ENCODE results near the gene ARHGAP25.

The ARHGAP25 gene

DNA sequence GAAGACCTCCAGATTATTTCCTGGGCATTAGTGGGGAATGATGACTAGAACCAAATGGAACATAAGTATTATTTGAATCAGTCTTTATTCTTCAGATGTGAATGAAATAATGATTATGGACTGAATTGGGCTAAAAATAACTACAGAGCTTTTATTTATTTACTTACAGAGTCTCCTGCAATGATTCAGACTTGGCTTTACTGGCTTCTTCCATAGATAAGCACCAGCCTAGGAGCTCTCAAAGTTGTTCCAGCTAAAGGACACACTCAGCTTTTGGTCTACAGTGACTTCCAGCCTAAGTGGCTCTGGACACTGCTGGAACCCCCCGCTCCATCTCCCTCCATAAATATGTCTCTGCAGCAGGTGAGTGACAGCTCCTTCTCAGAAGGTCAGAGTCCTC is 24.3 kb upstream of the ARHGAP25 start:
- TF ChIP-seq EP300 (IDR thresholded peaks at IDR 0.05; ENCODE audit: borderline replicate concordance) (no peak), TEAD4 (IDR thresholded peaks at IDR 0.05) (no peak), YY1 (IDR thresholded peaks at IDR 0.05; ENCODE audit: low read depth) (no peak), ZBTB7A (IDR thresholded peaks at IDR 0.05; ENCODE audit: low read depth) (no peak), TAF1 (IDR thresholded peaks at IDR 0.05; ENCODE audit: low read depth) (no peak), CEBPB (IDR thresholded peaks at IDR 0.05) (no peak), RAD21 (IDR thresholded peaks at IDR 0.05; ENCODE audit: low read depth) (no peak), FOXM1 (IDR thresholded peaks at IDR 0.05; ENCODE audit: borderline replicate concordance, low read depth) (no peak), TCF12 (IDR thresholded peaks at IDR 0.05; ENCODE audit: low read depth) (no peak), CREB1 (IDR thresholded peaks at IDR 0.05; ENCODE audit: low read depth) (no peak), NFIC (IDR thresholded peaks at IDR 0.05) (no peak), EGR1 (IDR thresholded peaks at IDR 0.05) (no peak)
- TF ChIP-seq, protein P1, sequence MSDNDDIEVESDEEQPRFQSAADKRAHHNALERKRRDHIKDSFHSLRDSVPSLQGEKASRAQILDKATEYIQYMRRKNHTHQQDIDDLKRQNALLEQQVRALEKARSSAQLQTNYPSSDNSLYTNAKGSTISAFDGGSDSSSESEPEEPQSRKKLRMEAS (IDR thresholded peaks at IDR 0.05): no peak
- TF ChIP-seq, protein P2, sequence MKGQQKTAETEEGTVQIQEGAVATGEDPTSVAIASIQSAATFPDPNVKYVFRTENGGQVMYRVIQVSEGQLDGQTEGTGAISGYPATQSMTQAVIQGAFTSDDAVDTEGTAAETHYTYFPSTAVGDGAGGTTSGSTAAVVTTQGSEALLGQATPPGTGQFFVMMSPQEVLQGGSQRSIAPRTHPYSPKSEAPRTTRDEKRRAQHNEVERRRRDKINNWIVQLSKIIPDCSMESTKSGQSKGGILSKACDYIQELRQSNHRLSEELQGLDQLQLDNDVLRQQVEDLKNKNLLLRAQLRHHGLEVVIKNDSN (IDR thresholded peaks at IDR 0.05): no peak

DNA sequence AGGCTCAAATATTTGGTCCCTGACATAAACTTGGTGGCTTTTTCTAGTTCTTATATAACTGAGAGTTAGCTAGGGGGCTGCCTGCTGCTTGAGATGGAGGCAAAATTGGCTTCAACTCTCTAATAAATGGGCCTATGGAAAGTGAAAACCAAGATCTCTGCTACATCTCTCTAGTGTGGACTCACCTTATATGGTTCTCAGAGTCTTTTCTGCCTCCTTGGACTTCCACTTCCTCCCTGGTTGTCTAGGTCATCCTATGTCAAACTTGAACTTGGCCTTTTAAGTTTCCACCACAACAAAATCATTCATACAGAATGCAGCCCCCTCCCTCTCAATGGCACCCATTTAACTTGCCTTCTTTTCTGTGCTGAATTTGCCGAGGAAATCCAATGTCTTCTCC is 23.9 kb upstream of the ARHGAP25 start:
- TF ChIP-seq NFIC (IDR thresholded peaks at IDR 0.05) (no peak), TCF12 (IDR thresholded peaks at IDR 0.05; ENCODE audit: low read depth) (no peak), YY1 (IDR thresholded peaks at IDR 0.05; ENCODE audit: low read depth) (no peak), FOXM1 (IDR thresholded peaks at IDR 0.05; ENCODE audit: borderline replicate concordance, low read depth) (no peak), RAD21 (IDR thresholded peaks at IDR 0.05; ENCODE audit: low read depth) (no peak), ZBTB7A (IDR thresholded peaks at IDR 0.05; ENCODE audit: low read depth) (no peak), TEAD4 (IDR thresholded peaks at IDR 0.05) (no peak), CEBPB (IDR thresholded peaks at IDR 0.05) (no peak), CREB1 (IDR thresholded peaks at IDR 0.05; ENCODE audit: low read depth) (no peak), TAF1 (IDR thresholded peaks at IDR 0.05; ENCODE audit: low read depth) (no peak), EGR1 (IDR thresholded peaks at IDR 0.05) (no peak), EP300 (IDR thresholded peaks at IDR 0.05; ENCODE audit: borderline replicate concordance) (no peak)
- TF ChIP-seq, protein P1 (IDR thresholded peaks at IDR 0.05): no peak
- TF ChIP-seq, protein P2 (IDR thresholded peaks at IDR 0.05): no peak
- TF ChIP-seq, protein P3, sequence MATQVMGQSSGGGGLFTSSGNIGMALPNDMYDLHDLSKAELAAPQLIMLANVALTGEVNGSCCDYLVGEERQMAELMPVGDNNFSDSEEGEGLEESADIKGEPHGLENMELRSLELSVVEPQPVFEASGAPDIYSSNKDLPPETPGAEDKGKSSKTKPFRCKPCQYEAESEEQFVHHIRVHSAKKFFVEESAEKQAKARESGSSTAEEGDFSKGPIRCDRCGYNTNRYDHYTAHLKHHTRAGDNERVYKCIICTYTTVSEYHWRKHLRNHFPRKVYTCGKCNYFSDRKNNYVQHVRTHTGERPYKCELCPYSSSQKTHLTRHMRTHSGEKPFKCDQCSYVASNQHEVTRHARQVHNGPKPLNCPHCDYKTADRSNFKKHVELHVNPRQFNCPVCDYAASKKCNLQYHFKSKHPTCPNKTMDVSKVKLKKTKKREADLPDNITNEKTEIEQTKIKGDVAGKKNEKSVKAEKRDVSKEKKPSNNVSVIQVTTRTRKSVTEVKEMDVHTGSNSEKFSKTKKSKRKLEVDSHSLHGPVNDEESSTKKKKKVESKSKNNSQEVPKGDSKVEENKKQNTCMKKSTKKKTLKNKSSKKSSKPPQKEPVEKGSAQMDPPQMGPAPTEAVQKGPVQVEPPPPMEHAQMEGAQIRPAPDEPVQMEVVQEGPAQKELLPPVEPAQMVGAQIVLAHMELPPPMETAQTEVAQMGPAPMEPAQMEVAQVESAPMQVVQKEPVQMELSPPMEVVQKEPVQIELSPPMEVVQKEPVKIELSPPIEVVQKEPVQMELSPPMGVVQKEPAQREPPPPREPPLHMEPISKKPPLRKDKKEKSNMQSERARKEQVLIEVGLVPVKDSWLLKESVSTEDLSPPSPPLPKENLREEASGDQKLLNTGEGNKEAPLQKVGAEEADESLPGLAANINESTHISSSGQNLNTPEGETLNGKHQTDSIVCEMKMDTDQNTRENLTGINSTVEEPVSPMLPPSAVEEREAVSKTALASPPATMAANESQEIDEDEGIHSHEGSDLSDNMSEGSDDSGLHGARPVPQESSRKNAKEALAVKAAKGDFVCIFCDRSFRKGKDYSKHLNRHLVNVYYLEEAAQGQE (IDR thresholded peaks at IDR 0.05; ENCODE audit: low read depth): no peak

DNA sequence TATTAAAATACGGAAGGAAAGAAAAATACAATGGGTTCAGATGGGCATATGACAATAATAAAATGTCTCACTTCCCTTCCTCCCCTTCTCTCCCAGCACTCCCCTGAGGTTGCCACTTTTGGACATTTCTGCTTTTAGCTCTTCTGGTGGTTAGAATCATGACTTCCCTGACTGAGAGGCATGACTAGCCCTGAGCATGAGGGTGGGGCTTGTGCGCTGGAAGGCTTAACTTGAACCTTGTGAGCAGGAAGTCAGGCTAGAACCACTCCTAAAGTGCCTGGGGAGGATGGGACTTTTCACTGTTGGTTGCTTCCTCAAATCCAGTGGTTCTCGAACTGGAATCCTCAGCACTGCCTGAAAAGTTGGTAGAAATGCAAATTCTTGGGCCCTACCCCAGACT is 19.7 kb upstream of the ARHGAP25 start:
- TF ChIP-seq CREB1 (IDR thresholded peaks at IDR 0.05; ENCODE audit: low read depth) (no peak), EGR1 (IDR thresholded peaks at IDR 0.05) (no peak)

DNA sequence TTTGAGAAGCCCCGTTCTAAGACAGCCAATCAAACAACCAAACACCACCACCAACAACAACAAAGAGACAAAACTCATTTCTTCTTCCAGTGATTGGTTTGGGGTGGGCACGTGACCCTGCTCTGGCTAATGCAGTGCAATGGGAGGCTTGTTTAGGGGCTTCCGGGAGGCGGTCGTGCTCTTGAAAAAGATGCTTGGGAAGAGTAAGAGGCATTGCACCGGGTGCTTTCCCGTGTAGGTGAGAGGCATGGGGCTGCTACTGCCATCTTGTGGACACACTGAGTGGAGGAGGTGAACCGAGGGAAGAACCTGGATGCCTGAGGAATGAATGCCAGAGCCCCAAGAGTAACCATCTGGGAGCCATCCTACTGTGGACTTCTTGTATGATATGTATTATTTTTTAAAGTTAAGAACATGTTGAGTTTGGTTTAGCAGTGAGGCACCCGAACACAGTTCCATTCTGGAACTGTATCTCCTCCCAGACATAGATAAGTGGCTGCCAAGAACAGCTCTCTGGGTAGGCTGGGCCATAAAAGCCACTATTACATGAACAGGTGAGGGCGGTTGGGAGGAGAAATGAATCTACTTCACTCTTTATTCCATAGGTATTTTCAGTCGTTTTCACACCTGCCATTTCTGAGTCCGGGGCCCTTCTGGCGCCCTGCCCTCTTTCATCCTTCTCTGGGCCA is 19.1 kb upstream of the ARHGAP25 start:
- TF ChIP-seq CEBPB (IDR thresholded peaks at IDR 0.05) (no peak), EP300 (IDR thresholded peaks at IDR 0.05; ENCODE audit: borderline replicate concordance) (no peak), CREB1 (IDR thresholded peaks at IDR 0.05; ENCODE audit: low read depth) (no peak), RAD21 (IDR thresholded peaks at IDR 0.05; ENCODE audit: low read depth) (peak; percentile 65), FOXM1 (IDR thresholded peaks at IDR 0.05; ENCODE audit: borderline replicate concordance, low read depth) (no peak)
- TF ChIP-seq, protein P2 (IDR thresholded peaks at IDR 0.05): peak; percentile 46; the same call in 1 of the 2 replicates

DNA sequence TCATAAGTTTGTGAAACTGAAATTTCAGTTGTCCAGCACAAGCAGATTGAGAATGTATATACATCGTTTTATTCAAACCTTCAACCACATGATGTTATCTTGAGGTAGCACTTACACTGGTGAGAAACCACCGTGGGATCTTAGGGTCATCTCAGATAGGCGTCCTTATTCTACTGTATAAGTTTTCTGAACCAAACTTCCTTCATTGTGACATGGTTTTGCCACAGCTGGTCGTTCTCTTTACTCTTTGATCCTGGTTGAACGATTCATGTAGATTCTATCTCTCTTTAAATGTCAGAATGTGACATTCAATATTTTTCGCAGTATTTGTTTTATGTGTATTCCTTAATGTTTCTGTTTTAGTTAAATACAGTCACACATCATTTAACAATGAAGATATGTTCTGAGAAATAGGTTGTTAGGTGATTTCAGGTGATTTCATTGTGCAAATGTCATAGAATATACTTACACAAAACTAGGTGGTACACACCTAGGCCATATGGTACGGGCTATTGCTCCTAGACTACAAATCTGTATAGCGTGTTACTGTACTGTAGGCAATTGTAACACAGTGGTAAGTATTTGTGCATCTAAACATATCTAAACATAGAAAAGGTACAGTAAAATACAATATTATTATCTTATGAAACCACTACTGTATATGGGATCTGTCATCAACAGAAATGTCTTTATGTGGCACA is 17.9 kb upstream of the ARHGAP25 start:
- TF ChIP-seq RAD21 (IDR thresholded peaks at IDR 0.05; ENCODE audit: low read depth): no peak
- TF ChIP-seq, protein P1 (IDR thresholded peaks at IDR 0.05): no peak
- TF ChIP-seq NFIC (IDR thresholded peaks at IDR 0.05): no peak
- TF ChIP-seq TEAD4 (IDR thresholded peaks at IDR 0.05): no peak

DNA sequence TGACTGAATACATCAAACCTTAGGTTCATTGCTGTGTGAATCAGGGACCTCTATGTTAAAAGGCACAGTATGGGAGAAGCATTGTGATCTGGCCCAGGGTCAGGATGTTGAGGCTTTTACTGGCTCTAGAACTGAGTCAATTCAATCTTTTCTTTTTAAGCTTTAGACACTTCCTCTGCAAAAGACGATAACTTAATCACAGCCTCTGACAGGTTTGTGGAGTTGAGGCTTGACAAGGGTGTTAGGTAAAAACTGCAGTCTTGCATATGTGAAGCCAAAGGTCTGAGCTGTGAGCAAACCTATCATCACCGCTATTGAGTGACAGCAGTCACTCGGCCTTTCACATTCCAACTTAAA is 17.3 kb upstream of the ARHGAP25 start:
- no peak for TF ChIP-seq EGR1 (IDR thresholded peaks at IDR 0.05)
- TF ChIP-seq ZBTB7A (IDR thresholded peaks at IDR 0.05; ENCODE audit: low read depth): no peak
- TF ChIP-seq YY1 (IDR thresholded peaks at IDR 0.05; ENCODE audit: low read depth): no peak
- no peak for TF ChIP-seq TAF1 (IDR thresholded peaks at IDR 0.05; ENCODE audit: low read depth)

DNA sequence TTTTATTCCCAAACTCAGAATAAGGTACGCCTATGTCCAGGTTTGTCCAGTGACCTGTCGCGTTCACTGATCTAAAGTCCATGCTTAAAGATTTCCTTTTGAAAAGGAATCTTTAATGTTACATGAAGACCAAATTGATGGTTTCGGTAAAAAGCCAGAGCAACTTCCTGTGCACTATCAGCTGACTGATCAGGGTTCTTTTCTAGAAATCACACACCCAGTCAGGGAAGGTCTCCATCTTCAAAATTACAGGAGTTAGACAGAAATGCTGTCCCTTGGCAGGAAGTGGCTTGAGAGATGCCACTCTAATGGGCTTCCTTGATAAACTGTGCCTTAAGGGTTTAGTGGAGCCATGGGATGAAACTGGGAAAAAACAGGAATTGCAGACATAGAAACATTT is 14.7 kb upstream of the ARHGAP25 start:
- TF ChIP-seq, protein P2 (IDR thresholded peaks at IDR 0.05): no peak
- TF ChIP-seq TEAD4 (IDR thresholded peaks at IDR 0.05) (no peak), CEBPB (IDR thresholded peaks at IDR 0.05) (no peak), CREB1 (IDR thresholded peaks at IDR 0.05; ENCODE audit: low read depth) (no peak), TCF12 (IDR thresholded peaks at IDR 0.05; ENCODE audit: low read depth) (no peak), ZBTB7A (IDR thresholded peaks at IDR 0.05; ENCODE audit: low read depth) (no peak), FOXM1 (IDR thresholded peaks at IDR 0.05; ENCODE audit: borderline replicate concordance, low read depth) (no peak), TAF1 (IDR thresholded peaks at IDR 0.05; ENCODE audit: low read depth) (no peak), EP300 (IDR thresholded peaks at IDR 0.05; ENCODE audit: borderline replicate concordance) (no peak), RAD21 (IDR thresholded peaks at IDR 0.05; ENCODE audit: low read depth) (no peak), EGR1 (IDR thresholded peaks at IDR 0.05) (no peak), YY1 (IDR thresholded peaks at IDR 0.05; ENCODE audit: low read depth) (no peak)
- TF ChIP-seq, protein P3 (IDR thresholded peaks at IDR 0.05; ENCODE audit: low read depth): no peak

Measured in Ishikawa (cell line).